ENCODE results near the gene CEBPB.

DNA sequence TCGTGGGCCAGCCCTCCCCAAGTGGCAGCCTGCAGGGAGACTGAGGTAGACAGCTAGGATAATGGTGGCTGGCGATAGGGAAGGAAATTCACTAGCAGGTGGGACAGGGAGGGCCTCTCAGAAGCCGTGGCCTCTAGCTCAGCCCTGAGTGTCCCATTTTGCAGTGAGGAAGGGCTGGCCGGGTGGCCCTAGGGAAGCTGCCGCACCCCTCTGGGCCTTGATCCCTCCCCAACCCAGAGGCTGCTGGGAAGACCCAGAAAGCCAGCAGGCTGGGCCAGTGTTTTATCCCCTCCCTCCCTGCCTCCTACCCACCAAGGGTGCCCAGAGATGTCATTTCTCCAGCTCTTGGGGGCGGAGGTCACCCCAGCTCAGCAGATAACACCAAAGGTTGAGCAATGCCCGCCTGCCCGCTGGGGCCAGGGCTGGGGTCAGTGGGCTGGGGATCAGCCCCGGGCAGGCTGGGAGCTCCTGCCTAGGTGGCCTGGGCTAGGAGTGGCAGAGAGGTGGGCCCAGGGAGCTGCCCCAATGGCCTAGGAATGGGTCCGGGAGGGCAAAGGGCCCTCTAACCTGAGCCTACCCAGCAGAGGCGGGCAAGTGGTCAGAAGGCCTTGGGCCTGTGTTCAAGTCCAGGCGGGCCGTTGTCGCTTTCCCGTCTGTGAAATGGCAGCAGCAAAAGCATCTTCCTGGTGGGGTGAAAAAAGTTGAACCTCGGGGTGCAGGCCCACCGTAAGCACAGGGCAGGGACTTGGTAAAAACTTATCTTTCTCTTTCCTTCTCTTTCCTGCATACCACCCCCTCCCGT is 1.6 kb upstream of the CEBPB start:
- TF ChIP-seq, protein P1, sequence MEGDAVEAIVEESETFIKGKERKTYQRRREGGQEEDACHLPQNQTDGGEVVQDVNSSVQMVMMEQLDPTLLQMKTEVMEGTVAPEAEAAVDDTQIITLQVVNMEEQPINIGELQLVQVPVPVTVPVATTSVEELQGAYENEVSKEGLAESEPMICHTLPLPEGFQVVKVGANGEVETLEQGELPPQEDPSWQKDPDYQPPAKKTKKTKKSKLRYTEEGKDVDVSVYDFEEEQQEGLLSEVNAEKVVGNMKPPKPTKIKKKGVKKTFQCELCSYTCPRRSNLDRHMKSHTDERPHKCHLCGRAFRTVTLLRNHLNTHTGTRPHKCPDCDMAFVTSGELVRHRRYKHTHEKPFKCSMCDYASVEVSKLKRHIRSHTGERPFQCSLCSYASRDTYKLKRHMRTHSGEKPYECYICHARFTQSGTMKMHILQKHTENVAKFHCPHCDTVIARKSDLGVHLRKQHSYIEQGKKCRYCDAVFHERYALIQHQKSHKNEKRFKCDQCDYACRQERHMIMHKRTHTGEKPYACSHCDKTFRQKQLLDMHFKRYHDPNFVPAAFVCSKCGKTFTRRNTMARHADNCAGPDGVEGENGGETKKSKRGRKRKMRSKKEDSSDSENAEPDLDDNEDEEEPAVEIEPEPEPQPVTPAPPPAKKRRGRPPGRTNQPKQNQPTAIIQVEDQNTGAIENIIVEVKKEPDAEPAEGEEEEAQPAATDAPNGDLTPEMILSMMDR (conservative IDR thresholded peaks at IDR 0.05 in 1 of 2, IDR thresholded peaks at IDR 0.05 in 1 of 2; ENCODE audit: extremely low read depth in 1 of 2, insufficient read depth in 1 of 2, low read depth in 1 of 2, low read length in 2 of 2), result no peak
- no peak for TF ChIP-seq EZH2 (IDR thresholded peaks at IDR 0.05; ENCODE audit: borderline replicate concordance, low read length)
